IMR-90 (cell line): ENCODE data around the gene CAND1.

Experiments
- CEBPB ChIP-seq: IDR thresholded peaks from 2 replicates; pipeline ENCODE4 v1.6.1; 2012; ENCODE audit warnings: low read depth, low read length, improper control_type of control experiment
- CTCF ChIP-seq: conservative IDR thresholded peaks from 2 replicates; pipeline ENCODE4 v1.5.1; 2012; ENCODE audit warnings: mild to moderate bottlenecking, low read depth, low read length, improper control_type of control experiment
- ELK1 ChIP-seq: fragments of 150-350 bp; IDR thresholded peaks from 2 replicates; pipeline ENCODE4 v1.6.1; 2016; ENCODE audit warnings: low read depth, mild to moderate bottlenecking, low read length, moderate library complexity, borderline replicate concordance
- FOS ChIP-seq: fragments of 150-350 bp; IDR thresholded peaks from 2 replicates; pipeline ENCODE4 v1.6.1; 2016; ENCODE audit warnings: low read depth, low read length
- MAZ ChIP-seq: IDR thresholded peaks from 2 replicates; pipeline ENCODE4 v1.6.1; 2012; ENCODE audit warnings: low read depth, mild to moderate bottlenecking, low read length, improper control_type of control experiment, moderate library complexity, borderline replicate concordance
- MXI1 ChIP-seq: IDR thresholded peaks from 2 replicates; pipeline ENCODE4 v1.6.1; 2012; ENCODE audit warnings: low read depth, mild to moderate bottlenecking, low read length, moderate library complexity, borderline replicate concordance
- POLR2A ChIP-seq: IDR thresholded peaks from 2 replicates; pipeline ENCODE4 v1.6.1; 2012; ENCODE audit warnings: mild to moderate bottlenecking, low read depth, low read length
- RAD21 ChIP-seq: IDR thresholded peaks from 2 replicates; pipeline ENCODE4 v1.6.1; 2012; ENCODE audit warnings: low read length, improper control_type of control experiment
- RFX5 ChIP-seq: IDR thresholded peaks from 2 replicates; pipeline ENCODE4 v1.8.0; 2012; ENCODE audit warnings: low read depth, mild to moderate bottlenecking, low read length, moderate library complexity
- SMC3 ChIP-seq: fragments of 150-350 bp; IDR thresholded peaks from 2 replicates; pipeline ENCODE4 v1.6.1; 2016; ENCODE audit warnings: low read depth, mild to moderate bottlenecking, antibody characterized with exemption, low read length, moderate library complexity

- no peak for TF ChIP-seq CTCF
- TF ChIP-seq RAD21 = no peak
- no peak for TF ChIP-seq POLR2A
- TF ChIP-seq CEBPB = no peak
- TF ChIP-seq RFX5 = no peak
- TF ChIP-seq MXI1 = no peak
- TF ChIP-seq SMC3 = no peak
- TF ChIP-seq ELK1 = no peak
- no peak for TF ChIP-seq MAZ
- TF ChIP-seq FOS = no peak
These were observed 53.8 kb downstream of the CAND1 start for GRCh38 chr12:67323007-67323406.
